NT2/D1 (cell line): ENCODE results near the gene KRT26.

ENCODE experiments used
- YY1 ChIP-seq: IDR thresholded peaks from 2 replicates; pipeline ENCODE4 v1.6.1; 2011; ENCODE audit not compliant: insufficient read length, insufficient read depth
- ZNF274 ChIP-seq: IDR thresholded peaks from 2 replicates; pipeline ENCODE4 v1.6.1; 2011; ENCODE audit warnings: mild to moderate bottlenecking, low read depth, low read length

GRCh38 chr17:40799859-40800258 is 27.9 kb upstream of the KRT26 start, which contains the start of gene KRT28:
- TF ChIP-seq YY1 (no peak), ZNF274 (no peak)
